Stimulated activated CD4-positive, alpha-beta T cell treated with anti-CD3 and anti-CD28 coated beads, TNF-alpha, amount 100 ng/mL, for 24 hours (primary cell): ENCODE data around the gene CDH7.

Experiments used
- DNase-seq, 3 experiments: peaks; one replicate each; pipeline ENCODE4 v3.0.0-alpha.2; 2020; ENCODE audit warnings: low read depth in 3 of 3

CDH7 gene

GRCh38 chr18:65750389-65751154 lies at the start of gene CDH7:
Gene CDH7 (plus strand): TSS chr18:65751012. CDS start chr18:65762843, 11,831 bp downstream.
- no peak for DNase-seq

GRCh38 chr18:65704046-65704445 lies 46.8 kb upstream of the CDH7 start:
- no peak for DNase-seq

GRCh38 chr18:65706646-65707045 lies 44.2 kb upstream of the CDH7 start:
- no peak for DNase-seq

GRCh38 chr18:65711493-65711892 lies 39.3 kb upstream of the CDH7 start:
- no peak for DNase-seq

GRCh38 chr18:65721619-65722018 lies 29.2 kb upstream of the CDH7 start:
- DNase-seq = no peak

- DNase-seq = no peak
Observed at GRCh38 chr18:65725251-65726050, 25.4 kb upstream of the CDH7 start.

- no peak for DNase-seq
Observed at GRCh38 chr18:65735155-65735554, 15.7 kb upstream of the CDH7 start.

- no peak for DNase-seq
Observed at GRCh38 chr18:65737471-65737955, 13.3 kb upstream of the CDH7 start.

- DNase-seq = no peak
Observed at GRCh38 chr18:65746936-65747335, 3.9 kb upstream of the CDH7 start.

GRCh38 chr18:65748321-65748720 lies 2.5 kb upstream of the CDH7 start:
- no peak for DNase-seq

- no peak for DNase-seq
Observed at GRCh38 chr18:65749841-65750240, 971 bp upstream of the CDH7 start.

- no peak for DNase-seq
Observed at GRCh38 chr18:65751155-65752085, 608 bp downstream of the CDH7 start.

GRCh38 chr18:65752625-65753325 lies 2.0 kb downstream of the CDH7 start:
- DNase-seq = no peak

GRCh38 chr18:65753520-65753919 lies 2.7 kb downstream of the CDH7 start:
- no peak for DNase-seq

GRCh38 chr18:65754121-65754520 lies 3.3 kb downstream of the CDH7 start:
- no peak for DNase-seq

- no peak for DNase-seq
Observed at GRCh38 chr18:65755616-65756015, 4.8 kb downstream of the CDH7 start.

- no peak for DNase-seq
Observed at GRCh38 chr18:65760457-65760856, 9.6 kb downstream of the CDH7 start.

- no peak for DNase-seq
Observed at GRCh38 chr18:65761636-65762295, 11.0 kb downstream of the CDH7 start.

GRCh38 chr18:65762556-65762955 lies 11.7 kb downstream of the CDH7 start:
- DNase-seq = no peak

GRCh38 chr18:65767406-65767805 lies 16.6 kb downstream of the CDH7 start:
- no peak for DNase-seq
